H1 (cell line): ENCODE measurements around the gene INPP5K. TPM values are rescaled to one million over a fixed set of nuclear protein-coding genes. Genes with fewer than 3 reads are reported as not detected.

Experiments used
- CTCF ChIA-PET: fragments of 300-600 bp; sonication (Branson Sonifier 250); formaldehyde crosslinking; loops from one replicate; lab custom pipeline; 2021; ENCODE audit not compliant: partially characterized antibody; lab: Charles Lee
- POLR2A ChIA-PET: fragments of 300-600 bp; sonication (Branson Sonifier 250); formaldehyde crosslinking; loops from one replicate; lab custom pipeline; 2021; ENCODE audit warnings: inconsistent platforms; ENCODE audit not compliant: partially characterized antibody; lab: Charles Lee
- DNase-seq, 2 experiments: peaks; one replicate each; pipeline versions ENCODE4 v3.0.0 to v3.0.0-alpha.2; 2010 to 2022; ENCODE audit warnings: low spot score in 2 of 2, low read depth in 1 of 2, mixed read lengths in 1 of 2
- FAIRE-seq: peaks from 2 replicates; lab custom pipeline; 2011; peaks lifted over from hg19 to GRCh38; lab: Jason Lieb, UNC
- H2AFZ ChIP-seq: 2 replicates; pipeline ENCODE4 v1.8.1; 2012; ENCODE audit warnings: low read length, inconsistent platforms
- H2AK5ac ChIP-seq: 2 replicates; pipeline ENCODE4 v1.6.1; 2013; ENCODE audit warnings: low read depth, low read length
- H2BK120ac ChIP-seq: replicated peaks from 2 replicates; pipeline ENCODE3; 2013; ENCODE audit warnings: low read depth, low read length, inconsistent platforms
- H2BK12ac ChIP-seq: 2 replicates; pipeline ENCODE4 v1.6.1; 2013; ENCODE audit warnings: low read depth, low read length
- H2BK15ac ChIP-seq: 2 replicates; pipeline ENCODE4 v1.6.1; 2013; ENCODE audit warnings: low read length
- H2BK20ac ChIP-seq: 2 replicates; pipeline ENCODE4 v1.6.1; 2013; ENCODE audit warnings: low read length
- H2BK5ac ChIP-seq: 2 replicates; pipeline ENCODE4 v1.6.1; 2013; ENCODE audit warnings: low read depth, low read length
- H3K14ac ChIP-seq: 2 replicates; pipeline ENCODE4 v1.6.1; 2013; ENCODE audit warnings: inconsistent platforms; ENCODE audit not compliant: insufficient read length
- H3K18ac ChIP-seq: 2 replicates; pipeline ENCODE4 v1.6.1; 2013; ENCODE audit warnings: low read length; ENCODE audit errors: extremely low read depth
- H3K23ac ChIP-seq: 2 replicates; pipeline ENCODE4 v1.6.1; 2013; ENCODE audit warnings: inconsistent platforms; ENCODE audit not compliant: insufficient read length
- H3K23me2 ChIP-seq: 2 replicates; pipeline ENCODE4 v1.6.1; 2013; ENCODE audit warnings: low read depth, low read length
- H3K27ac ChIP-seq: 2 replicates; pipeline ENCODE4 v1.6.1; 2011; ENCODE audit warnings: low read depth, low read length, inconsistent platforms
- H3K27me3 ChIP-seq, 4 experiments: replicated peaks in 1 of 4; 1 replicate in 1 of 4; 2 replicates in 3 of 4; pipeline versions ENCODE4 v1.6.1 to v1.8.1; 2011 to 2013; ENCODE audit warnings: low read length in 3 of 4, mild to moderate bottlenecking in 3 of 4, inconsistent platforms in 2 of 4, mixed read lengths in 2 of 4, moderate library complexity in 1 of 4; ENCODE audit not compliant: control insufficient read depth in 3 of 4, insufficient read depth in 3 of 4; ENCODE audit errors: extremely low read depth in 1 of 4
- H3K36me3 ChIP-seq, 4 experiments: 2 replicates each; pipeline versions ENCODE4 v1.6.1 to v1.8.1; 2011 to 2013; ENCODE audit warnings: mild to moderate bottlenecking in 4 of 4, low read length in 3 of 4, moderate library complexity in 2 of 4, control low read depth in 1 of 4, inconsistent platforms in 1 of 4; ENCODE audit not compliant: insufficient read depth in 4 of 4, control insufficient read depth in 2 of 4
- H3K4ac ChIP-seq: replicated peaks from 2 replicates; pipeline ENCODE3; 2013; ENCODE audit warnings: low read length, low read depth, mixed read lengths, inconsistent platforms; ENCODE audit not compliant: insufficient read length
- H3K4me1 ChIP-seq, 4 experiments: replicated peaks in 1 of 4; 1 replicate in 1 of 4; 2 replicates in 3 of 4; pipeline versions ENCODE4 v1.6.1 to v1.8.1; 2011 to 2013; ENCODE audit warnings: low read length in 3 of 4, inconsistent platforms in 2 of 4, mixed read lengths in 1 of 4; ENCODE audit not compliant: insufficient read depth in 4 of 4, control insufficient read depth in 3 of 4
- H3K4me2 ChIP-seq, 2 experiments: 2 replicates each; pipeline versions ENCODE4 v1.6.1 to v1.8.1; 2011 to 2013; ENCODE audit warnings: low read depth in 2 of 2, low read length in 2 of 2, control low read depth in 1 of 2, inconsistent platforms in 1 of 2, mild to moderate bottlenecking in 1 of 2; ENCODE audit not compliant: insufficient read depth in 1 of 2
- H3K4me3 ChIP-seq, 4 experiments: fragments of 200-600, 300-600 bp in 1 of 4; sonication (generic), shearing (Covaris generic), sonication (Bioruptor Twin) in 1 of 4; 2 replicates each; pipeline versions ENCODE4 v1.5.1 to v1.8.1; 2011 to 2016; ENCODE audit warnings: low read length in 4 of 4, low read depth in 3 of 4, control low read depth in 2 of 4, inconsistent platforms in 2 of 4, mild to moderate bottlenecking in 2 of 4, mixed read lengths in 1 of 4, moderate library complexity in 1 of 4; ENCODE audit not compliant: insufficient read depth in 2 of 4; ENCODE audit errors: extremely low read depth in 1 of 4
- H3K56ac ChIP-seq: replicated peaks from 2 replicates; pipeline ENCODE3; 2013; ENCODE audit warnings: low read depth, mild to moderate bottlenecking, mixed read lengths, low read length, inconsistent platforms; ENCODE audit not compliant: insufficient read length
- H3K79me1 ChIP-seq: 2 replicates; pipeline ENCODE4 v1.6.1; 2013; ENCODE audit warnings: low read depth, low read length, control low read depth
- H3K79me2 ChIP-seq, 2 experiments: 2 replicates each; pipeline versions ENCODE4 v1.6.1 to v1.8.1; 2012 to 2013; ENCODE audit warnings: low read length in 2 of 2, mild to moderate bottlenecking in 2 of 2, inconsistent platforms in 1 of 2; ENCODE audit not compliant: insufficient read depth in 2 of 2, control insufficient read depth in 1 of 2
- H3K9ac ChIP-seq, 4 experiments: replicated peaks in 1 of 4; 1 replicate in 1 of 4; 2 replicates in 3 of 4; pipeline versions ENCODE4 v1.6.1 to v1.8.1; 2011 to 2013; ENCODE audit warnings: low read depth in 3 of 4, low read length in 3 of 4, control low read depth in 2 of 4, mild to moderate bottlenecking in 2 of 4, moderate library complexity in 2 of 4, inconsistent platforms in 1 of 4; ENCODE audit errors: extremely low read depth in 1 of 4
- H3K9me3 ChIP-seq, 2 experiments: 2 replicates each; pipeline versions ENCODE4 v1.6.1 to v1.8.1; 2012 to 2013; ENCODE audit warnings: mild to moderate bottlenecking in 2 of 2, moderate library complexity in 2 of 2, control low read depth in 1 of 2, inconsistent platforms in 1 of 2, low read depth in 1 of 2, low read length in 1 of 2, mixed read lengths in 1 of 2; ENCODE audit not compliant: insufficient read depth in 2 of 2
- H4K20me1 ChIP-seq, 2 experiments: replicated peaks in 1 of 2; 2 replicates each; pipeline versions ENCODE3 to v1.8.1; 2011 to 2013; ENCODE audit warnings: inconsistent platforms in 2 of 2, low read length in 2 of 2, mild to moderate bottlenecking in 1 of 2; ENCODE audit not compliant: insufficient read depth in 2 of 2, control insufficient read depth in 1 of 2
- H4K5ac ChIP-seq: 2 replicates; pipeline ENCODE4 v1.6.1; 2013; ENCODE audit warnings: low read length, low read depth, mixed read lengths, inconsistent platforms; ENCODE audit not compliant: insufficient read length
- H4K8ac ChIP-seq: 2 replicates; pipeline ENCODE4 v1.8.0; 2013; ENCODE audit warnings: mild to moderate bottlenecking, moderate library complexity, low read length, inconsistent platforms; ENCODE audit not compliant: insufficient read depth; ENCODE audit errors: extremely low read depth
- H4K91ac ChIP-seq: replicated peaks from 2 replicates; pipeline ENCODE3; 2013; ENCODE audit warnings: low read length, mixed read lengths, inconsistent platforms; ENCODE audit not compliant: insufficient read length
- CBX8 ChIP-seq: fragments of 300-800, 300-1000 bp; sonication (generic); IDR thresholded peaks from 2 replicates; pipeline ENCODE4 v1.7.1; 2016; ENCODE audit warnings: low read depth, low read length, borderline replicate concordance
- E2F6 ChIP-seq: IDR thresholded peaks from 2 replicates; pipeline ENCODE4 v1.6.1; 2012; ENCODE audit warnings: inconsistent platforms
- JUN ChIP-seq: IDR thresholded peaks from 2 replicates; pipeline ENCODE4 v1.6.1; 2011; ENCODE audit warnings: low read depth, mild to moderate bottlenecking, improper control_type of control experiment, low read length
- KDM1A ChIP-seq: fragments of 200-600, 300-600 bp; sonication (generic); IDR thresholded peaks from 2 replicates; pipeline ENCODE4 v1.7.1; 2016; ENCODE audit warnings: mild to moderate bottlenecking, low read length, borderline replicate concordance
- POLR2AphosphoS5 ChIP-seq: IDR thresholded peaks from 2 replicates; pipeline ENCODE4 v1.6.1; 2011; ENCODE audit warnings: low read depth, low read length
- RFX5 ChIP-seq: IDR thresholded peaks from 2 replicates; pipeline ENCODE4 v1.6.1; 2011; ENCODE audit warnings: low read depth, low read length, improper control_type of control experiment, borderline replicate concordance
- SIN3A ChIP-seq, 2 experiments: IDR thresholded peaks in 1 of 2; conservative IDR thresholded peaks in 1 of 2; 2 replicates each; pipeline ENCODE4 v1.6.1; 2011 to 2012; ENCODE audit warnings: low read length in 2 of 2, improper control_type of control experiment in 1 of 2, low read depth in 1 of 2, mild to moderate bottlenecking in 1 of 2
- TAF1 ChIP-seq: IDR thresholded peaks from 2 replicates; pipeline ENCODE4 v1.6.1; 2011; ENCODE audit warnings: mild to moderate bottlenecking, low read depth, low read length
- TBP ChIP-seq: IDR thresholded peaks from 2 replicates; pipeline ENCODE4 v1.6.1; 2011; ENCODE audit warnings: low read depth, low read length, improper control_type of control experiment
- TCF12 ChIP-seq: IDR thresholded peaks from 2 replicates; pipeline ENCODE4 v1.6.1; 2011; ENCODE audit warnings: low read depth, mild to moderate bottlenecking, low read length
- WGBS, 2 experiments: shearing (Covaris generic) in 1 of 2; methylation state at CpG; one replicate each; pipeline versions ENCODE4 v1.1.6 to v1.1.7; 2013 to 2015; ENCODE audit warnings: low lambda C conversion rate in 2 of 2, mixed read lengths in 2 of 2, inconsistent platforms in 1 of 2, low coverage in 1 of 2, missing lambda C conversion rate in 1 of 2; ENCODE audit not compliant: insufficient replicate concordance in 2 of 2, insufficient coverage in 1 of 2, insufficient read length in 1 of 2; ENCODE audit errors: extremely low coverage in 1 of 2, missing lambda C conversion rate in 1 of 2; 5-methylcytosine and 5-hydroxymethylcytosine counted together
- polyA plus RNA-seq, 7 experiments: library from polyadenylated mRNA; depleted of rRNA in 3 of 7; stranded (reverse) in 5 of 7; unstranded in 2 of 7; fragments of >200 nt in 5 of 7; fragments of 200-250 nt in 2 of 7; gene quantifications; 1 replicate in 5 of 7; 2 replicates in 1 of 7; 4 replicates in 1 of 7; pipeline versions ENCODE4 v1.2.1 to v1.2.3, GENCODE V29; 2011 to 2013; ENCODE audit warnings: missing spikeins in 2 of 7, mixed read lengths in 2 of 7
- total RNA-seq: library from RNA; stranded (reverse); fragmentation: NEBNext Ultra II Directional; extraction: Animal tissue kit (Norgen Biotek cat#: 25700); gene quantifications from 2 replicates; pipeline ENCODE4 v1.2.1, GENCODE V29; 2021

Gene INPP5K
- total and polyA plus RNA-seq, 2 of the 8 experiments (the other 6 are each of a cell fraction or from before 2014, with no cell fraction given): 21.0 to 24.1 TPM

- FAIRE-seq: no peak
- no peak overlapping the region for H3K14ac ChIP-seq
Observed at GRCh38 chr17:1509290-1509881, 7.0 kb downstream of the INPP5K start.

More at GRCh38 chr17:1509290-1509881, 7.0 kb downstream of the INPP5K start:
- Histone ChIP-seq H4K20me1 (peaks cover 0 to 3% of the 10 kb centered on the region in 2 experiments), H3K9ac (no peak overlapping the region), H3K4me2 (no peak overlapping the region), H2AFZ (no peak overlapping the region), H3K79me1 (peaks cover 2% of the 10 kb centered on the region; the same call in 1 of the 2 replicates), H3K4me1 (no peaks in the 10 kb centered on the region), H2BK20ac (no peak overlapping the region), H3K27me3 (no peaks in the 10 kb centered on the region), H4K91ac (no peak overlapping the region)
- WGBS, 2 experiments: 87% methylated on average over 7 of the region's 7 CpGs; no CpG with 5 or more reads in 1 of the 2 experiments
- CTCF ChIA-PET: interaction anchor here (0.6 to 5.1 kb wide), 9 partner anchors 9 to 160 kb away, joined by 3 to 26 read pairs (median 4); no protein-coding TSS in a partner anchor
- TF ChIP-seq TCF12: no peak
- no peak for TF ChIP-seq TBP
- no peak for TF ChIP-seq JUN
- no peak for TF ChIP-seq TAF1
- TF ChIP-seq CBX8: no peak
- no peak for TF ChIP-seq E2F6
- no peak for TF ChIP-seq KDM1A
- no peak for TF ChIP-seq RFX5
- TF ChIP-seq POLR2AphosphoS5: no peak
- no peak for TF ChIP-seq SIN3A (conservative IDR thresholded peaks at IDR 0.05 in 1 of 2, IDR thresholded peaks at IDR 0.05 in 1 of 2; ENCODE audit: low read depth in 1 of 2, low read length in 2 of 2)
- TF ChIP-seq, all 59 proteins: peak for 0
- POLR2A ChIA-PET: interaction anchor here (1.0 to 2.3 kb wide), 5 partner anchors 10 to 56 kb away, joined by 3 to 9 read pairs (median 6); partner anchors contain the start of gene MYO1C
- no peaks in the 10 kb centered on the region for H3K23me2 ChIP-seq
- no peak overlapping the region for H3K23ac ChIP-seq
- no peak overlapping the region for H2AK5ac ChIP-seq
- H3K9me3 ChIP-seq: no peaks in the 10 kb centered on the region
- DNase-seq: no peak
- H3K4me3 ChIP-seq: no peak overlapping the region
- no peak overlapping the region for H3K18ac ChIP-seq
- H2BK5ac ChIP-seq: no peak overlapping the region; the same call in 1 of the 2 replicates
- H2BK120ac ChIP-seq: no peak overlapping the region
- H2BK12ac ChIP-seq: no peak overlapping the region
- H3K36me3 ChIP-seq: no peaks in the 10 kb centered on the region; a peak in 4 of 8 replicates
- H3K79me2 ChIP-seq: no peaks in the 10 kb centered on the region
- H3K56ac ChIP-seq: no peak overlapping the region
- H4K5ac ChIP-seq: no peak overlapping the region
- no peak overlapping the region for H3K27ac ChIP-seq
- H3K4ac ChIP-seq: no peak overlapping the region
- H4K8ac ChIP-seq: no peak overlapping the region
- H2BK15ac ChIP-seq: no peak overlapping the region
